Measurements from ENCODE around the gene NLGN2. TPM values are rescaled to one million over a fixed set of nuclear protein-coding genes. Genes with fewer than 3 reads are reported as not detected.

Gene NLGN2
- total and polyA plus RNA-seq, 4 donors, result 21.5 to 210 (median 111) TPM

DNA sequence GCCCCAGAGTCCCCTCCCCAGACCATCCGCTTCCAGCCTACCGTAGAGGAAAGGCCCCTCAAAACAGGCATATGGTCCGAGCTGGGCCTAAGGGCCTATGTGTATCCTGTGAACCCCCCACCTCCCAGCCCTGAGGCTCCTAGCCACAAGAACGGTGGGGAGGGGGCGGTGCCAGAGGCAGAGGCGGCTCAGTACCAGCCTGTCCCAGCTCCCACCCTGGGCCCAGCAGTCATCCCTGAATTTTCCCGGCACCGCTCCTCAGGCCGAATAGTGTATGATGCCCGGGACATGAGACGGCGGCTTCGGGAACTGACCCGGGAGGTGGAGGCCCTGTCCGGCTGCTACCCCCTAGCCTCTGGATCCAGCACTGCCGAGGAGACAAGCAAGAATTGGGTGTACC is 13.5 kb downstream of the NLGN2 start:
- no peak overlapping the region for H3K27ac ChIP-seq (ENCODE audit: low read depth, low read length)
- H3K4me1 ChIP-seq (ENCODE audit: control insufficient read depth, insufficient read depth, low read length), result peaks cover 24% of the 10 kb centered on the region
- peaks cover 52% of the 10 kb centered on the region for H3K36me3 ChIP-seq (ENCODE audit: control insufficient read depth, insufficient read depth, low read length)
- WGBS (ENCODE audit: insufficient coverage), result 94% methylated on average over 16 of the region's 16 CpGs
- H3K4me3 ChIP-seq (ENCODE audit: low read depth, low read length), result no peak overlapping the region
- no peak for DNase-seq (ENCODE audit: low read depth in 4 of 6, low spot score in 6 of 6)
- H3K9me3 ChIP-seq (ENCODE audit: control insufficient read depth, insufficient read depth, low read length), result no peaks in the 10 kb centered on the region
- no peaks in the 10 kb centered on the region for H3K27me3 ChIP-seq (ENCODE audit: control insufficient read depth, insufficient read depth, low read length)

DNA sequence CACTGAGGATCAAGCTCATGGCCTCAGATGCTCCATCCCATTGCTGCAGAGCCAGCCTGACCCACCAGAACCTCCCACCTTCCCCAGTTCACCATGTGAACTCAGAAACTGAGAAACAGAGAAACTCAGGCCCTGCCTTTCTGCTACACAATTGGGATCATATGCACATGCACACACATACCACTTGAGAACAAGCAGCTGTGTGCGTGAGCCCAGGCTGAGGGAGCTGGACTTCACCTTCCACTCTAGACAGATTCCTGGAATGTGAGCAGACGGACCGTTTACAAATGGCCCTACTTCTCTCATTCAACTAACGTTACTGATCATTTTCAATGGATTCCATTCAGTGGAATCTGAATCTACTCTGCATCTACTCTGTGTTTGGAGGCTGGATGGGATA is 16.0 kb downstream of the NLGN2 start:
- DNase-seq (ENCODE audit: low read depth in 4 of 6, low spot score in 6 of 6), result no peak
- H3K4me3 ChIP-seq (ENCODE audit: low read depth, low read length), result no peak overlapping the region
- peaks cover 20% of the 10 kb centered on the region for H3K4me1 ChIP-seq (ENCODE audit: control insufficient read depth, insufficient read depth, low read length)
- H3K27me3 ChIP-seq (ENCODE audit: control insufficient read depth, insufficient read depth, low read length), result no peaks in the 10 kb centered on the region
- no peaks in the 10 kb centered on the region for H3K9me3 ChIP-seq (ENCODE audit: control insufficient read depth, insufficient read depth, low read length)
- WGBS (ENCODE audit: insufficient coverage), result 100% methylated on average over 1 of the region's 4 CpGs
- peaks cover 27% of the 10 kb centered on the region for H3K36me3 ChIP-seq (ENCODE audit: control insufficient read depth, insufficient read depth, low read length)
- no peak overlapping the region for H3K27ac ChIP-seq (ENCODE audit: low read depth, low read length)

DNA sequence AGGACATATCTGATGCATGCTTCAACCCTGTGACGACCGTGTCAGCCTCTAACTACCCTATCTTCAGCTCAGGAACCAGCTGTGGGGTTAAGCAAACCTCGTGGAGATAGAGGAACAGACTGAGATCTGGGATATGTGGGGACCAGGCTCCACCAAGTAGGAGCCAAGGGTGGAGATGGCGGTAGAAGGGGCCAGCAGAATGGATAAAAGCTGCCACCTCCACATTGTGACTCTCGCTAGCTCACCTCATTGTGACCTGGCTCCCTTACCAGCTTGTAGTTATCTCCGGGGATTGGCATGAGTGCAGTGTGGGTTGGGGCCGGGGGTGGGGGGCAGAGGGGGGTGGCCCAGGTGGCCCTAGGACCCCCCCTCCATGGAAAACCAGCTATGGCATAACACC is 17.7 kb downstream of the NLGN2 start, which contains the start of gene SPEM2:
Gene SPEM2, plus strand, starts transcription at position 301 of the 400 bp plus-strand sequence. Its CDS starts 73 bp downstream, at position 374.
- Histone ChIP-seq H3K9me3 (ENCODE audit: control insufficient read depth, insufficient read depth, low read length) (no peaks in the 10 kb centered on the region), H3K27ac (ENCODE audit: low read depth, low read length) (no peak within 1 kb of the TSS), H3K27me3 (ENCODE audit: control insufficient read depth, insufficient read depth, low read length) (no peaks in the 10 kb centered on the region), H3K36me3 (ENCODE audit: control insufficient read depth, insufficient read depth, low read length) (peaks cover 14% of the 10 kb centered on the region), H3K4me3 (ENCODE audit: low read depth, low read length) (no peak within 1 kb of the TSS), H3K4me1 (ENCODE audit: control insufficient read depth, insufficient read depth, low read length) (peaks cover 6% of the 10 kb centered on the region)
- DNase-seq (ENCODE audit: low read depth in 4 of 6, low spot score in 6 of 6), result no peak
- WGBS (ENCODE audit: insufficient coverage), result 83% methylated on average over 1 of the region's 7 CpGs

DNA sequence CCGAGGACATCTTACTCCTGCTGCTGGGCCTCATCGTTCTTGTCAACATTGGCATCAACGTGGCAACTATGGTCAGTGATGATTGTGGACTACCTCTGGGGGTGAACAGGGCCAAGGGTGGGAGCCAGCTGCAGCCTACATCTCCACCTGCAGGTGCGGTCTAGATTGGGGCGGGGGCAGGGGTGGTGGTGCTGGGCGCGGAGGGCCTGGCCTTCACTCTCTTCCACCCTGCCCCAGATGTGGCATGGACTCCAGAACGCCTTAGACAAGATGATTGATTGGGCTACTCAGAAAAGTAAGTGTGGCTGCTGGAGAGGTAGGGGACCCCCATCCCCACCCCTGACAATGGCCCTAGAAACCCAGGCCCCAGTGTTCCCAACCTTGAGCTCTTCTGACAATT is 18.1 kb downstream of the NLGN2 start:
- H3K27me3 ChIP-seq (ENCODE audit: control insufficient read depth, insufficient read depth, low read length), result no peaks in the 10 kb centered on the region
- no peak overlapping the region for H3K27ac ChIP-seq (ENCODE audit: low read depth, low read length)
- no peak for DNase-seq (ENCODE audit: low read depth in 4 of 6, low spot score in 6 of 6)
- H3K9me3 ChIP-seq (ENCODE audit: control insufficient read depth, insufficient read depth, low read length), result no peaks in the 10 kb centered on the region
- 96% methylated on average over 7 of the region's 8 CpGs for WGBS (ENCODE audit: insufficient coverage)
- H3K36me3 ChIP-seq (ENCODE audit: control insufficient read depth, insufficient read depth, low read length), result peaks cover 9% of the 10 kb centered on the region
- H3K4me1 ChIP-seq (ENCODE audit: control insufficient read depth, insufficient read depth, low read length), result peaks cover 2% of the 10 kb centered on the region
- no peak overlapping the region for H3K4me3 ChIP-seq (ENCODE audit: low read depth, low read length)

DNA sequence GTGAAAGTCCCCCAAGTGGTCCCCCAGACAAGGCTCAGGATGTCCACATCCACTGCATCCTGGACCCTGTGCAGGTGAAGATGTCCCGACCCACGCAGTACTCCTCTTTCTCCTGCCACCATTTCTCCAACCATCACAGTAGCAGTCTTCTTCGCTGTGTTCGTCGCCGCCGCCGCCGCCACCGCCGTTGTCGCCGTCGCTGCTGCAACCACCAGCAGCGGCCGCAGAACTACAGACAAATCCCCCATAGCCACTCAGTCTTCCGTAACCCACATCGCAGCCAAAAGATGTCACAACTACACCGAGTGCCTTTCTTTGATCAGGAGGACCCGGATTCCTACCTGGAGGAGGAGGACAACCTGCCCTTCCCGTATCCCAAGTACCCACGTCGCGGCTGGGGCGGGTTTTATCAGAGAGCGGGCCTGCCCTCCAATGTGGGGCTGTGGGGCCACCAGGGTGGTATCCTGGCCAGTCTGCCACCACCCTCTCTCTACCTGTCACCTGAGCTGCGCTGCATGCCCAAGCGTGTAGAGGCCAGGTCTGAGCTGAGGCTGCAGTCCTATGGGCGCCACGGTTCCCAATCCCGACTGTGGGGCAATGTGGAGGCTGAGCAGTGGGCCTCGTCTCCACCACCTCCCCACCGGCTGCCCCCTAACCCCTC is 18.7 kb downstream of the NLGN2 start:
- H3K9me3 ChIP-seq (ENCODE audit: control insufficient read depth, insufficient read depth, low read length), result no peaks in the 10 kb centered on the region
- peaks cover 3% of the 10 kb centered on the region for H3K36me3 ChIP-seq (ENCODE audit: control insufficient read depth, insufficient read depth, low read length)
- H3K27ac ChIP-seq (ENCODE audit: low read depth, low read length), result no peak overlapping the region
- no peaks in the 10 kb centered on the region for H3K4me1 ChIP-seq (ENCODE audit: control insufficient read depth, insufficient read depth, low read length)
- WGBS (ENCODE audit: insufficient coverage), result 97% methylated on average over 33 of the region's 33 CpGs
- H3K27me3 ChIP-seq (ENCODE audit: control insufficient read depth, insufficient read depth, low read length), result no peaks in the 10 kb centered on the region
- H3K4me3 ChIP-seq (ENCODE audit: low read depth, low read length), result no peak overlapping the region
- DNase-seq (ENCODE audit: low read depth in 4 of 6, low spot score in 6 of 6), result no peak

DNA sequence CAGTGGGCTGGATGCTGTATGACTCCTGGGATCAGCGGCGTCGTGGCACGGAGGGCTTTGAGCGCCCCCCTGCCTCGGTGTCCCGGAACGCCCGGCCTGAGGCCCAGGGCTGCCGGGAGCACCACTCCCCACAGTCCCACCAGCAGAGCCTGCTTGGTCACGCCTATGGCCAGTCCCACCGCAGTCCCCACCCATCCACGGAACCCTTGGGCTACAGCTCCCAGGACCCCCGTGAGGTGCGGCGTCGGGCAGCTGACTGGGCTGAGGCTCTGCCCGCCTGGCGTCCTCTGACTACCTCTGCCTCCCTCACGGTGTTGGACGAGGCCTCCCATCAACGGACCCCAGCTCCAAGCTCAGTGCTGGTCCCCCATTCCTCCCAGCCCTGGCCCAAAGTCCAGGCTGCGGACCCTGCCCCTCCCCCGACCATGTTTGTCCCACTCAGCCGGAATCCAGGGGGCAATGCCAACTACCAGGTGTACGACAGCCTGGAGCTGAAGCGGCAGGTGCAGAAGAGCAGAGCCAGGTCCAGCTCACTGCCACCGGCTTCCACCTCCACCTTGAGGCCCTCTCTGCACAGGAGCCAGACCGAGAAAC is 19.3 kb downstream of the NLGN2 start:
- H3K4me1 ChIP-seq (ENCODE audit: control insufficient read depth, insufficient read depth, low read length), result no peaks in the 10 kb centered on the region
- H3K27me3 ChIP-seq (ENCODE audit: control insufficient read depth, insufficient read depth, low read length), result no peaks in the 10 kb centered on the region
- no peaks in the 10 kb centered on the region for H3K9me3 ChIP-seq (ENCODE audit: control insufficient read depth, insufficient read depth, low read length)
- DNase-seq (ENCODE audit: low read depth in 4 of 6, low spot score in 6 of 6), result no peak
- 92% methylated on average over 29 of the region's 29 CpGs for WGBS (ENCODE audit: insufficient coverage)
- H3K4me3 ChIP-seq (ENCODE audit: low read depth, low read length), result no peak overlapping the region
- no peak overlapping the region for H3K27ac ChIP-seq (ENCODE audit: low read depth, low read length)
- H3K36me3 ChIP-seq (ENCODE audit: control insufficient read depth, insufficient read depth, low read length), result peaks cover 3% of the 10 kb centered on the region

DNA sequence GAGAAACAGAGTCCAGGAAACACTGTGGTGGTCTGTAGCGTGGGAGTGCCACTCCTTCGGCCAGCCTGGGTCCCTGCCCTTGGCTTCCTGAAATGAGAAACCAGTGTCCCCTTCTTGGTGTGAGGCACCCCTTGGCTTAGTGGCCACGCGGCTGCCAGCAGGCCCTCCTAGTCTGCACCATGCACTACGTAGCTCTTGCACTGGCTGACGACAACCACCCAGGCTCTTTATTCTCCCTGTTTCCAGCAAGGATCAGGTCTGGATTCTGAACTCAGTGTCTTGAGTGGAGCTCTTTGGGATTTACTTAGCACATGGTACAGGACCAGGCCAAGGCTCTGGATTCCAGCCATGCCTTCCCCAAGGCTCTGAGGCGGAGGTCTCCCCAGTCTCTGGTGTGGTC is 19.9 kb downstream of the NLGN2 start:
- H3K27ac ChIP-seq (ENCODE audit: low read depth, low read length), result no peak overlapping the region
- H3K27me3 ChIP-seq (ENCODE audit: control insufficient read depth, insufficient read depth, low read length), result no peaks in the 10 kb centered on the region
- H3K4me3 ChIP-seq (ENCODE audit: low read depth, low read length), result no peak overlapping the region
- H3K36me3 ChIP-seq (ENCODE audit: control insufficient read depth, insufficient read depth, low read length), result peaks cover 1% of the 10 kb centered on the region
- H3K4me1 ChIP-seq (ENCODE audit: control insufficient read depth, insufficient read depth, low read length), result no peaks in the 10 kb centered on the region
- WGBS (ENCODE audit: insufficient coverage), result 88% methylated on average over 7 of the region's 7 CpGs
- DNase-seq (ENCODE audit: low read depth in 4 of 6, low spot score in 6 of 6), result no peak
- no peaks in the 10 kb centered on the region for H3K9me3 ChIP-seq (ENCODE audit: control insufficient read depth, insufficient read depth, low read length)

DNA sequence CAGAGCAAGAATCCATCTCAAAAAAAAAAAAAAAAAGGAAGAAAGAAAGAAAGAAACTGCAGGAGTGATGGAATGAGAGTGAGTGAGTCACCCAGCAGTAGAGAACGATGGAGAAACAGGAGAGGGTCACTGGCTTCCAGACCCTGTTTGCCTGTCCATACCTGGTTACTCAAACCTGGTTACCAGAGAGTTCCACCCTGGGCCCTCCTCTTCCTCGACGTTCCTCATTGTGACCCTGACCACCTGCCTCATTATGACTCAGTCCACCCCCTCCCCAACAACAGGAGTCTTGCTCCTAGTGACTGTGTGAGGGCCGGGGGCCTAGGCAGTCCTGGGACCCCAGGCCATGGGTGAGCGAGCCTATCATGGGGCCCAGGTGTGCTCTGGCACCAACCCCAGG is 20.9 kb downstream of the NLGN2 start, which contains the start of gene SPEM3:
Gene SPEM3, plus strand, starts transcription at position 301 of the 400 bp plus-strand sequence. Its CDS starts 46 bp downstream, at position 347.
- H3K36me3 ChIP-seq (ENCODE audit: control insufficient read depth, insufficient read depth, low read length), result no peaks in the 10 kb centered on the region
- no peak within 1 kb of the TSS for H3K27ac ChIP-seq (ENCODE audit: low read depth, low read length)
- no peak for DNase-seq (ENCODE audit: low read depth in 4 of 6, low spot score in 6 of 6)
- 81% methylated on average over 4 of the region's 5 CpGs for WGBS (ENCODE audit: insufficient coverage)
- H3K27me3 ChIP-seq (ENCODE audit: control insufficient read depth, insufficient read depth, low read length), result no peaks in the 10 kb centered on the region
- no peak within 1 kb of the TSS for H3K4me3 ChIP-seq (ENCODE audit: low read depth, low read length)
- no peaks in the 10 kb centered on the region for H3K9me3 ChIP-seq (ENCODE audit: control insufficient read depth, insufficient read depth, low read length)
- H3K4me1 ChIP-seq (ENCODE audit: control insufficient read depth, insufficient read depth, low read length), result no peaks in the 10 kb centered on the region

DNA sequence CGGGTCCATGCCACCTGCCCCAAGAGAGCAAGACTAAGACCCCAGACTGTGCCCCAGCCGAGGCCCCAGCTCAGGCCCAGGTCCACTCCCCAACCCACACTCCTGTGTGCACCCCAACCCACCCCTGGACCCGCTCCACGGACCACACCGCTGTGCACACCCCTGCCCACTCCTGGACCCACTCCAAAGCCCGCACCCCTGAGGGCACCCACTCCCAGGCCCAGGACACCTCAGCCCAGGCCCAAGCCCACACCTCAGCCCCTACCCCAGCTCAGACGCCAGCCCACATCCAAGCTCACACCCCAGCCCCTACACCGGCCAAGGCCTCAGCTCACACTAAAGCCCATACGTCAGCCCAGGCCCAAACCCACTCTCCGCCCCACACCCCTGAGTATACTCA is 22.1 kb downstream of the NLGN2 start:
- Histone ChIP-seq H3K4me1 (ENCODE audit: control insufficient read depth, insufficient read depth, low read length) (no peaks in the 10 kb centered on the region), H3K36me3 (ENCODE audit: control insufficient read depth, insufficient read depth, low read length) (no peaks in the 10 kb centered on the region), H3K4me3 (ENCODE audit: low read depth, low read length) (no peak overlapping the region), H3K27me3 (ENCODE audit: control insufficient read depth, insufficient read depth, low read length) (peaks cover 2% of the 10 kb centered on the region), H3K27ac (ENCODE audit: low read depth, low read length) (no peak overlapping the region), H3K9me3 (ENCODE audit: control insufficient read depth, insufficient read depth, low read length) (no peaks in the 10 kb centered on the region)
- no peak for DNase-seq (ENCODE audit: low read depth in 4 of 6, low spot score in 6 of 6)
- 94% methylated on average over 10 of the region's 10 CpGs for WGBS (ENCODE audit: insufficient coverage)

DNA sequence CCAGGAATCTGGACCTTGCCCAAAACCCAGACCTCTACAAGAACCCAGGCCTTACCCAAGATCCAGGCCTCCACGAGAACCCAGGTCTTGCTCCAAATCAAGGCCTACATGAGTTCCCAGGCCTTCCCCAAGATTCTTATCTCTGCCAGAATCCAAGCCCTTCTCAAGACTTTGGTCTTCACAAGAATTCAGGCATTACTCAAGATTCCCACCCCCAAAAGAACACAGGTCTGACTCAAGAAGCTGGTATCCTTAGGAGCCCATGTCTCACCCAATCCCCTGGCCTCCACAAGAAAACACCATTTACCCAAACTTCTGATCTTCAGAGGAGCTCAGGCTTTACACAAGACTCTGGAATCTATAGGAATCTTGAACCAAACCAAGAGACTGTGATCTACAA is 23.6 kb downstream of the NLGN2 start:
- peaks cover 15% of the 10 kb centered on the region for H3K27me3 ChIP-seq (ENCODE audit: control insufficient read depth, insufficient read depth, low read length)
- H3K4me3 ChIP-seq (ENCODE audit: low read depth, low read length), result no peak overlapping the region
- no peaks in the 10 kb centered on the region for H3K9me3 ChIP-seq (ENCODE audit: control insufficient read depth, insufficient read depth, low read length)
- DNase-seq (ENCODE audit: low read depth in 4 of 6, low spot score in 6 of 6), result no peak
- no peak overlapping the region for H3K27ac ChIP-seq (ENCODE audit: low read depth, low read length)
- no peaks in the 10 kb centered on the region for H3K36me3 ChIP-seq (ENCODE audit: control insufficient read depth, insufficient read depth, low read length)
- H3K4me1 ChIP-seq (ENCODE audit: control insufficient read depth, insufficient read depth, low read length), result peaks cover 15% of the 10 kb centered on the region
- 91% methylated on average over 1 of the region's 1 CpG for WGBS (ENCODE audit: insufficient coverage)

Data from spinal cord (tissue), 10 donors.